PC-3 (cell line): ENCODE measurements around the gene RANBP3. TPM values are rescaled to one million over a fixed set of nuclear protein-coding genes. Genes with fewer than 3 reads are reported as not detected.

ENCODE experiments used
- ATAC-seq: fragments of 200-7000 bp; cut with Tn5 transposase; 2 replicates; pipeline ENCODE4 v1.9.1; 2020; ENCODE audit warnings: mild to moderate bottlenecking, moderate library complexity
- BruUV-seq: library from RNA; stranded (reverse); fragments of 400-500 nt; replicated peaks from 2 replicates; lab custom pipeline; 2021; lab: Mats Ljungman, UMichigan
- CTCF ChIA-PET: fragments of 300-600 bp; sonication (Branson Sonifier 250); formaldehyde crosslinking; loops from one replicate; lab custom pipeline; 2022; ENCODE audit warnings: antibody characterized with exemption; lab: Charles Lee
- POLR2A ChIA-PET: fragments of 300-600 bp; sonication (Branson Sonifier 250); formaldehyde crosslinking; loops from one replicate; lab custom pipeline; 2022; ENCODE audit warnings: antibody characterized with exemption; ENCODE audit not compliant: unreplicated experiment; lab: Charles Lee
- DNase-seq: peaks from one replicate; pipeline ENCODE4 v3.0.0-alpha.2; 2015
- H2AFZ ChIP-seq: fragments of 300-600 bp; sonication (generic); 2 replicates; pipeline ENCODE4 v1.6.0; 2016; ENCODE audit warnings: antibody characterized with exemption, low read length
- H3F3A ChIP-seq: fragments of 300-600 bp; sonication (generic); one replicate; pipeline ENCODE4 v1.6.0; 2017; ENCODE audit warnings: antibody characterized with exemption, low read length, control low read depth, mild to moderate bottlenecking; ENCODE audit not compliant: unreplicated experiment
- H3K27ac ChIP-seq: fragments of 300-600 bp; sonication (generic); 2 replicates; pipeline ENCODE4 v1.5.1; 2016; ENCODE audit warnings: mild to moderate bottlenecking, low read length
- H3K27me3 ChIP-seq: fragments of 300-600 bp; sonication (generic); 2 replicates; pipeline ENCODE4 v1.6.1; 2016; ENCODE audit warnings: low read length, mixed read lengths
- H3K36me3 ChIP-seq: fragments of 300-600 bp; sonication (generic); 2 replicates; pipeline ENCODE4 v1.6.1; 2016; ENCODE audit warnings: low read depth, mixed run types, low read length, mixed read lengths
- H3K4me1 ChIP-seq: fragments of 300-600 bp; sonication (generic); 2 replicates; pipeline ENCODE4 v1.5.1; 2016; ENCODE audit warnings: low read length; ENCODE audit not compliant: insufficient read depth
- H3K4me2 ChIP-seq: fragments of 300-600 bp; sonication (generic); 2 replicates; pipeline ENCODE4 v1.6.0; 2016; ENCODE audit warnings: low read length
- H3K4me3 ChIP-seq: fragments of 300-600 bp; sonication (generic); 2 replicates; pipeline ENCODE4 v1.5.1; 2016; ENCODE audit warnings: mild to moderate bottlenecking, low read length, mixed read lengths
- H3K79me2 ChIP-seq: fragments of 300-600 bp; sonication (generic); 2 replicates; pipeline ENCODE4 v1.6.1; 2017; ENCODE audit warnings: low read length, mixed read lengths
- H3K9ac ChIP-seq: fragments of 300-600 bp; sonication (generic); 2 replicates; pipeline ENCODE4 v1.6.0; 2016; ENCODE audit warnings: mild to moderate bottlenecking, low read length
- H3K9me2 ChIP-seq: fragments of 300-600 bp; sonication (generic); replicated peaks from 2 replicates; pipeline ENCODE4 v1.6.1; 2016; ENCODE audit warnings: mixed run types, low read length, mixed read lengths
- H3K9me3 ChIP-seq: fragments of 300-600 bp; sonication (generic); 2 replicates; pipeline ENCODE4 v1.6.1; 2016; ENCODE audit warnings: low read length, mixed read lengths
- H4K20me1 ChIP-seq: fragments of 300-600 bp; sonication (generic); 2 replicates; pipeline ENCODE4 v1.6.1; 2016; ENCODE audit warnings: low read length, mixed read lengths
- CTCF ChIP-seq: fragments of 300-600 bp; sonication (generic); conservative IDR thresholded peaks from 2 replicates; pipeline ENCODE4 v1.5.1; 2017; ENCODE audit warnings: antibody characterized with exemption, low read depth, mild to moderate bottlenecking, low read length
- EZH2 ChIP-seq: fragments of 300-600 bp; sonication (generic); IDR thresholded peaks from one replicate; pipeline ENCODE4 v1.6.1; 2017; ENCODE audit warnings: antibody characterized with exemption, mild to moderate bottlenecking, low read length; ENCODE audit not compliant: unreplicated experiment
- EZH2phosphoT487 ChIP-seq: fragments of 300-600 bp; sonication (generic); IDR thresholded peaks from 2 replicates; pipeline ENCODE4 v1.6.1; 2018; ENCODE audit warnings: mild to moderate bottlenecking, antibody characterized with exemption, low read length, borderline replicate concordance
- intact Hi-C: fragments of 100-400 bp; cut with micrococcal nuclease; formaldehyde crosslinking; loops from 2 replicates; pipeline ENCODE4 v1.9.0; 2023
- total RNA-seq: library from RNA; depleted of rRNA; stranded (reverse); fragments of >200 nt; gene quantifications from 2 replicates; pipeline ENCODE4 v1.2.3, GENCODE V29; 2014

Gene RANBP3
- total RNA-seq, 1 experiment from 2014 or later, result 114 TPM

GRCh38 chr19:5873617-5874199, 104.2 kb downstream of the RANBP3 start:
- ChIA-PET POLR2A (no interaction called here), CTCF (no interaction called here)
- ATAC-seq (no peak), DNase-seq (no peak)
- H3K36me3 ChIP-seq, result no peaks in the 10 kb centered on the region
- intact Hi-C loops, result no loop called here
- H3K4me3 ChIP-seq, result no peak overlapping the region
- no peaks in the 10 kb centered on the region for H3K9me2 ChIP-seq
- no peak overlapping the region for H3K4me2 ChIP-seq
- no peaks in the 10 kb centered on the region for H3K79me2 ChIP-seq
- no peak overlapping the region for H2AFZ ChIP-seq
- H3K9ac ChIP-seq, result no peak overlapping the region
- H3K27ac ChIP-seq, result no peak overlapping the region
- no peaks in the 10 kb centered on the region for H3K9me3 ChIP-seq
- H3F3A ChIP-seq, result peaks cover 3% of the 10 kb centered on the region
- BruUV-seq, result no TSS peak
- no peaks in the 10 kb centered on the region for H4K20me1 ChIP-seq
- no peaks in the 10 kb centered on the region for H3K4me1 ChIP-seq
- TF ChIP-seq EZH2, result no peak
- no peak for TF ChIP-seq EZH2phosphoT487
- TF ChIP-seq CTCF, result no peak
- no peaks in the 10 kb centered on the region for H3K27me3 ChIP-seq

GRCh38 chr19:5870986-5871394, 107.0 kb downstream of the RANBP3 start:
- no peaks in the 10 kb centered on the region for H3K9me3 ChIP-seq
- H3K79me2 ChIP-seq, result no peaks in the 10 kb centered on the region
- BruUV-seq, result no TSS peak
- DNase-seq, result no peak
- H3K4me1 ChIP-seq, result no peaks in the 10 kb centered on the region
- ChIA-PET CTCF (no interaction called here), POLR2A (no interaction called here)
- no peak overlapping the region for H2AFZ ChIP-seq
- peaks cover 3% of the 10 kb centered on the region for H3F3A ChIP-seq
- intact Hi-C loops, result no loop called here
- no peak overlapping the region for H3K4me3 ChIP-seq
- no peak for ATAC-seq
- H3K9me2 ChIP-seq, result no peaks in the 10 kb centered on the region
- H3K27me3 ChIP-seq, result no peaks in the 10 kb centered on the region
- no peaks in the 10 kb centered on the region for H3K36me3 ChIP-seq
- H3K9ac ChIP-seq, result no peak overlapping the region
- TF ChIP-seq CTCF, result no peak
- no peak for TF ChIP-seq EZH2
- no peak for TF ChIP-seq EZH2phosphoT487
- no peaks in the 10 kb centered on the region for H4K20me1 ChIP-seq
- H3K4me2 ChIP-seq, result no peak overlapping the region
- no peak overlapping the region for H3K27ac ChIP-seq
